SK-N-MC (cell line): Measurements from ENCODE around the gene DUSP16.

Experiments used
- EZH2 ChIP-seq: fragments of 200-600 bp; sonication (generic); IDR thresholded peaks from one replicate; pipeline ENCODE4 v1.6.1; 2017; ENCODE audit warnings: antibody characterized with exemption
- POLR2AphosphoS5 ChIP-seq: IDR thresholded peaks from 2 replicates; pipeline ENCODE4 v1.6.1; 2012; ENCODE audit warnings: mild to moderate bottlenecking, low read depth, low read length, borderline replicate concordance

DNA sequence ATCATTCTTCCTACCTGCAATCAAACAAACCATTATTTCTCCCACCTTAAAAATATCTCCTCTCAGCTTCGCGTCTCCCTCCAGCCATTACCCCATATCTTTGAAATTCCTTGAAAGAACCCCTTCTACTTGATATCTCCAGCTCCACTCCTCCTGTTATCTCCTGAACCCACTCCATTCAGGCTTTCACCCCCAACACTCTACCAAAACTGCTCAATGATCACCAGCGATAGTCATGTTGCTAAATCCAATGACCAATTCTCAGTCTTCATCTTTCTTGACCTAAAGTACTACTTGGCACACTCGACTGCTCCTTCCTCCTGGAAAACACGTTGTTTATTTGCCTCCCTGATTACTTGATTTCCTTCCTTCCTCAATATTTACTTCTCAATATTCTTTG lies 70.1 kb downstream of the DUSP16 start:
- no peak for TF ChIP-seq EZH2
- no peak for TF ChIP-seq POLR2AphosphoS5
